Posterior vena cava (tissue), 2 donors: Measurements from ENCODE around the gene TXNDC15. TPM values are rescaled to one million over a fixed set of nuclear protein-coding genes. Genes with fewer than 3 reads are reported as not detected.
"Not testable (repeated sequence)": the region's sequence is repeated elsewhere in the genome, so short reads cannot be mapped to it uniquely, and the experiment has no call there.

Experiments used
- DNase-seq: peaks from one replicate; pipeline ENCODE4 v3.0.0-alpha.2; 2020; ENCODE audit warnings: low spot score
- intact Hi-C, 2 donors: fragments of 100-400 bp; cut with DNase I; formaldehyde crosslinking; loops; one replicate each; pipeline versions ENCODE4 v1.14.1 to v1.14.2; 2022 to 2023
- total RNA-seq, 2 donors: library from RNA; stranded (reverse); fragmentation: NEBNext Ultra II Directional; extraction: Animal tissue kit (Norgen Biotek cat#: 25700); gene quantifications; one replicate each; pipeline ENCODE4 v1.2.1, GENCODE V29; 2021
- donor health status: DM: yes; HTN: yes; CAD: no.
- donor health status: DM: yes; HTN: yes; CAD: no.

Gene TXNDC15
- total RNA-seq, 2 donors from 2014 or later = 76.7 to 103 TPM

DNA sequence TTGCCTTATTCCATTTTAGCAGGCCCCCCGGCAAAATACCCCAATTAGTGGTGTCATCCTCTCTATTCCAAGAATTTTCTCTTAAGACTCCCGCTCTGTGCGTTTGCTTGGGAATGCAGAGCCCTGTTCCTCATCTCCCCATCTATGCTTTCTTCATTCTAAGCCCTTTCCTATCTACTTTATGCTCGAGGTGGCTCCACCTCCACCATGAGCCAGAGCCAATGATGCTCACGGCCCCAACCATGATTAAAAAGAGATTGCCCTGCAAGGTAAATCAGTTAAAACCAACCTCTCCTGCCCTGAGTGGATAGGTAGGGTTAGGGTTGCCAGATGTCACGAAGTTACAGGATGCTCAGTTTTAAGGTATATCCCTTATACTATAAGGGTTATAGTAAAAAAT lies 677 bp upstream of the TXNDC15 start:
- no peak for DNase-seq
- intact Hi-C loops = no loop called here

DNA sequence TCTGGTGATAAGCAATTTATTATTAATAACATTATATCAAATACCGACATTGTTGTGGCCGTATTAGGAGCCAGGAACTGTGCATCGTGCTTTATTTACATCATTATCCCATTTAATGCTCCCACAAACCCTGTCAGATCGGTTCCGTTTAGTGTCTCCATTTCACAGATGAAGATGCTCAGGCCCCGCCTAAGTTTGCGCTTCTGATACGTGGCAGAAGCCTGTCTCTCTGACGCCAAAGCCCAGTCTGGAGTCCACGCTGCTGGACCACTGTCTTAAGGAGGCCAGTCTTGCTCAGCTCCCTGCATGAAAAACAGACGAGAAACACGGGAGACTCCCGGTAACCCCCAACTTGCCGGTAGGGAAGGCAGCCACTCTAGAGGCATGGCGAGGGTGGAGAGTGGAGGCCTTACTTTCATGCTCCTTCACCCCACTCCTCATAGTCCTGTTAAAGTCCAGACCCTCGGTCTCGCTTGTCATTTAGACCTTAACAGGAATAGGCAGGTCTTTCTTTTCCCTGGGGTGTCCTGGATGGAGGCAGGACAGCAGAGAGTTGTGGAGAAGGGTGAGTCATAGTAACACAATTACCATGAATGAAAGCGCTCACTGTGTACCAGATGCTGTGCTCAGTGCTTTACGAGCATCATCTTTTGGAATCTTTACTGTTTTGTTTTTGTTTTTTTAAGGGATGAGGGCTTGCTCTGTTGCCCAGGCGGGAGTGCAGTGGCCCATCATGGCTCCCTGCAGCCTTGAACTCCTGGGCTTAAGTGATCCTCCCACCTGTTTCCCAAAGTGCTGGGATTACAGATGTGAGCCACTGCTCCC lies 872 bp downstream of the TXNDC15 start:
- intact Hi-C loops = no loop called here
- DNase-seq = peak; percentile 88

DNA sequence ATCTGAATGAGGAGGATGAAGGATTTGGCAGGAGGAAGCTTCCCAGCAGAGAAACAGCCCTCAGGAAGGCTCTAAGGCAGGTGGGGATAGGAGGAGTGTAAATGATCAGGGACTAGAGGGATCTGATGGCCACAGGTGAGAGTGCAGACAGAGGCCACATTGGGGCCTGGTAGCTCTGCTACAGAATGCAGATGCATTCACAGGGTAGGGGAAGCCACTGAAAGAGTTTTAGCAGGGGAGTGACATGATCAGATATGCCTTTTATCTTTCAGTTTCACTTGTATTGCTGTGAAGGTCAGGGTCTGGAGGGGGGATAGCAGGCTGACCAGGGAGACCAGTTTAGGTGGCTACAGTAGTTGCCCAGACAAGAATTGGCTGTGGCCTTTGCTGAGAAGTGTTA lies 3.0 kb downstream of the TXNDC15 start:
- intact Hi-C loops = no loop called here
- DNase-seq = no peak

DNA sequence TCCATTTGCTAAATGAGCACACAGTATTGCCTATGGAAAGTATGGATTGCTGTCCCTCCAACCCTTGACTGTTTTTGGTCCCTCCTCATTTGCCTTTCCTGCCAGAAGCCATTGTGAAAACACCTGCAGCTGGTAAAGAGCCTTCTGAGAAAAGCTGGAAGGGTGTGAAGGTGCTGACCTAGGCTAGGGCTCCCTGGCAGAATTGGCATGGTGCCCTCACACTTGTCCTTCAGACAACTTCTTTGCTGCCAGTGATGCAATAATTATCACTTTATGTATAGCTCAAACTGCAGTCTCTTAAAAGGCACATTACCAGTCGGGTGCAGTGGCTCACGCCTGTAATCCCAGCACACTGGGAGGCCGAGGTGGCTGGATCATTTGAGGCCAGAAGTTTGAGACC lies 4.2 kb downstream of the TXNDC15 start:
- DNase-seq = no peak
- intact Hi-C loops = no loop called here

DNA sequence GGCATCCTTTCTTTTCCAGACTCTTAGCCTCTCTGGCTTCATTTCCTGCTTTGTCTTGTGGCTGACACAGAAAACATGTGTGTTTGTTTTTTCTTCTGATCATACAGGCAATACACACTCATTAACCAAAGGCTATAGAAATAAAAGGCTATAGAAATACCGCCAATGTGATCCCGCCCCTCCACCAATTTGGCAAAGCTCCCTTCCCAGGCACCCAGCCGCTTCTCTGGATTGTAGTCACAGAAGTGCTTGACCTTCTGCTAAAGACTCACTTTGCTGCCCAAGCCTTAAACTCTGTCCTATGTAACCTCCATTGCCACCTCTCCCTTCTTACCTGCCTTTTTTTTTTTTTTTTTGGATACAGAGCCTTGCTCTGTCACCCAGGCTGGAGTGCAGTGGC lies 5.3 kb downstream of the TXNDC15 start:
- intact Hi-C loops = no loop called here
- no peak for DNase-seq

DNA sequence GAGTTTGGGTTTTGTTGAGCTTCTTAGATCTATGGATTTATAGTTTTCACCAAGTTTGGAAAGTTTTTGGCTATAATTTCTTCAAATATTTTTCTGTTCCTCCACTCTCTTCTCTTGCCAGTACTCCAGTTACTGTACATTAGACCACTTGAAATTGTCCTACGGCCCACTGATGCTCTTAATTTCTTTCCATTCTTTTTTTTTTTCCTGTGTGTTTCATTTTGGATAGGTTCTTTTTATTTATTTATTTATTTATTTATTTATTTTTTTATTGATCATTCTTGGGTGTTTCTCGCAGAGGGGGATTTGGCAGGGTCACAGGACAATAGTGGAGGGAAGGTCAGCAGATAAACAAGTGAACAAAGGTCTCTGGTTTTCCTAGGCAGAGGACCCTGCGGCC lies 6.8 kb downstream of the TXNDC15 start:
- intact Hi-C loops, DNase-seq: not testable (repeated sequence)

DNA sequence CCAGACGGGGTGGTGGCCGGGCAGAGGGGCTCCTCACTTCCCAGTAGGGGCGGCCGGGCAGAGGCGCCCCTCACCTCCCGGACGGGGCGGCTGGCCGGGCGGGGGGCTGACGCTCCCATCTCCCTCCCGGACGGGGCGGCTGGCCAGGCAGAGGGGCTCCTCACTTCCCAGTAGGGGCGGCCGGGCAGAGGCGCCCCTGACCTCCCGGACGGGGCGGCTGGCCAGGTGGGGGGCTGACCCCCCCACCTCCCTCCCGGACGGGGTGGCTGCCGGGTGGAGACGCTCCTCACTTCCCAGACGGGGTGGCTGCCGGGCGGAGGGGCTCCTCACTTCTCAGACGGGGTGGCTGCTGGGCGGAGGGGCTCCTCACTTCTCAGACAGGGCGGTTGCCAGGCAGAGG lies 7.5 kb downstream of the TXNDC15 start:
- not testable (repeated sequence) for DNase-seq

DNA sequence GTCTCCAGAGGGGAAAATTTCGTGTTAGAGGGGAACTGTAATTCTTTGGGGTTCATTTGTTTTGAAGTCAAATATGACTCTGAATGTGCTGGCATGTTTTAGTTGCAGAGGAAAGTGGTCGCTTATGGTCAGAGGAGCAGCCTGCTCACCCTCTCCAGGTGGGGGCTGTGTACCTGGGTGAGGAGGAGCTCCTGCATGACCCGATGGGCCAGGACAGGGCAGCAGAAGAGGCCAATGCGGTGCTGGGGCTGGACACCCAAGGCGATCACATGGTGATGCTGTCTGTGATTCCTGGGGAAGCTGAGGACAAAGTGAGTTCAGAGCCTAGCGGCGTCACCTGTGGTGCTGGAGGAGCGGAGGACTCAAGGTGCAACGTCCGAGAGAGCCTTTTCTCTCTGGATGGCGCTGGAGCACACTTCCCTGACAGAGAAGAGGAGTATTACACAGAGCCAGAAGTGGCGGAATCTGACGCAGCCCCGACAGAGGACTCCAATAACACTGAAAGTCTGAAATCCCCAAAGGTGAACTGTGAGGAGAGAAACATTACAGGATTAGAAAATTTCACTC lies 13.5 kb downstream of the TXNDC15 start:
- intact Hi-C loops = no loop called here
- no peak for DNase-seq

More for the DNA sequence above, 7.5 kb downstream of the TXNDC15 start:
- intact Hi-C loops = not testable (repeated sequence)

DNA sequence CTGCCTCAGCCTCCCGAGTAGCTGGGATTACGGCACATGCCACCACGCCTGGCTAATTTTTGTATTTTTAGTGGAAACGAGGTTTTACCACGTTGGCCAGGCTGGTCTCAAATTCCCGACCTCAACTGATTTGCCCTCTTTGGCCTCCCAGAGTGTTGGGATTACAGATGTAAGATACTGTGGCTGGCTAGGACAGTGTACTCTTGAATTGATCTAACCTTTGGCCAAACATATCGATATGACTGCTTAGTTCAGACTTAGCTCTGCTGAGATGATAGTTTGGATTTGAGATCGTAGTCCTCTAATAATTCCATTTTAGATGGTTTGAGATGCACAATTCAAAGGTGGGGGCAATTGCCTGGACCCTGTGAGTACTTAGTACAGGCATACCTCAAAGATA lies 15.2 kb downstream of the TXNDC15 start:
- intact Hi-C loops = no loop called here
- DNase-seq = no peak

DNA sequence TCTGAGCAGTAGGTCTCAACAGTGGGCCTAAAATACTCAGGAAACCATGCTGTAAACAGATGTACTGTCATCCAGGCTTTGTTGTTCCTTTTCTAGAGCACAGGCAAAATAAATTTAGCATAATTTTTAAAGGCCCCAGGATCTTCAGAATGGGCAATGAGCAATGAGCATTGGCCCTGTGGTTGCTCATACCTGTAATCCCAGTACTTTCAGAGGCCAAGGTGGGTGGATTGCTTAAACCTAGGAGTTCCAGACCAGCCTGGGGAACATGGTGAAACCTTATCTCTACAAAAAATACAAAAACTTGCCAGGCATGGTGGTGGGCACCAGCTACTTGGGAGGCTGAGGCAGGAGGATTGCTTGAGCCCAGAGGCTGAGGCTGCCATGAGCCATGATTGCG lies 17.3 kb downstream of the TXNDC15 start:
- intact Hi-C loops = no loop called here
- DNase-seq = no peak

DNA sequence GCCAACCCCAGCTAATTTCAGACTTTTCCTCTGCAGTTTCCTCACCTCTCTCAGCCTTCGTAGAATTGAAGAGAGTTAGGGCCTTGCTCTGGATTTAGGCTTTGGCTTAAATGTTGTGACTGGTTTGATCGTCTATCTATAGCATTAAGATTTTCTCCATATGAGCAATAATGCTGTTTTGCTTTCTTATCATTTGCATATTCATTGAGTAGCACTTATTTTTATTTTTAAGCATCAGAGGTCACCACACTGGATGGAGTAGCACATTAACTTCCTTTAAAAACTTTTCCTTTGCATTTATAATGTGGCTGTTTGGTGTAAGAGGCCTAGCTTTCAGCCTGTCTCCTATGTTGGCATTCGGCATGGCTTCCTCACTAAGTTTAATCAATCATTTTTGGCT lies 18.1 kb downstream of the TXNDC15 start:
- no peak for DNase-seq
- intact Hi-C loops = no loop called here

DNA sequence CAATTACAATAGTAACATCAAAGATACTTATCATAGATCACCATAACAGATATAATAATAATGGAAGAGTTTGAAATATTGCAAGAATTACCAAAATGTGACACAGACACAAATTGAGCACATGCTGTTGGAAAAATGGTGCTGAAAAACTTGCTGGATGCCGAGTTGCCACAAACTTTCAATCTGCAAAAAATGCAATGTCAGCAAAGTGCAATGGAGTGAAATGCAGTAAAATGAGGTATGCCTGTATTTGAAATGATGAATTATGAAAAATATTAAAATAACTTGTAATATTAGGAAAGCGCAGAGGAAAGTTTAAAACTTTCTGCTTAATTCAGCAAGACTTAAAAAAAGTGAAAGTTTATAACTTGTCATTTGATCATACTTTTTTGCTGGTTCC lies 18.8 kb downstream of the TXNDC15 start:
- intact Hi-C loops = no loop called here
- no peak for DNase-seq

DNA sequence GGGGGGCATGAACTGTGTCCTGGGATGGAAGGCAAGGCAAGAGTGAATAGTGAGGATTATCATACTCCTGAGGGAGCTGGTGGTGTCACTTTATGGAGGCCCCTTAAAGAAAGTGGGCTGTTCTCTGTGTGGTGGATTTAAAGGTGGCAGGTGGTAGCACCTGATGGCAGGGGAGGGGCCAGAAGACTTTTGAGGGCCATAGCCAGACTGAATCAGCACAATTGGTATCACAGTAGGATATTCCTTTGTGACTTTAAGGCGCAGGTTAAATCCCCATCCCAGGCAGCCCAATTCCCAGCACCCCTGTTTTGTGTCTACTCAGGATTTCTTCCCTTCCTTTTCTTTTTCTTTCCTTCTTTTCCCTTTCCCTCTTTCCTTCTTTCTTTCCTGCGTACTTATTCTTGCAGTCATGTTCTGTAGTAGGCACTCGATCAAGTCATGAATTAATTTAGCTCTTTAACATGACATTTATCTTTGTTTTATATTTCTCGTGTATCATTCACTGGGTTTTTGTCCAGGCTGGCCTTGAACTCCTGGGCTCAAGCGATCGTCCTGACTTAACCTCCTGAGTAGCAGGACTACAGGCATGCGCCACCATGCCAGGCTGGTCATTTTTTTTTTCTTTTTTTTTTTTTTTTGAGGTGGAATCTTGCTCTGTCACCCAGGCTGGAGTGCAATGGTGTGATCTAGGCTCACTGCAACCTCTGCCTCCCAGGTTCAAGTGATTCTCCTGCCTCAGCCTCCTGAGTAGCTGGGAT lies 19.8 kb downstream of the TXNDC15 start:
- intact Hi-C loops = loop anchor here in 1 of 2 donors (2.0 kb wide), 1 partner anchor 63 kb away; no protein-coding TSS in a partner anchor
- DNase-seq = no peak

DNA sequence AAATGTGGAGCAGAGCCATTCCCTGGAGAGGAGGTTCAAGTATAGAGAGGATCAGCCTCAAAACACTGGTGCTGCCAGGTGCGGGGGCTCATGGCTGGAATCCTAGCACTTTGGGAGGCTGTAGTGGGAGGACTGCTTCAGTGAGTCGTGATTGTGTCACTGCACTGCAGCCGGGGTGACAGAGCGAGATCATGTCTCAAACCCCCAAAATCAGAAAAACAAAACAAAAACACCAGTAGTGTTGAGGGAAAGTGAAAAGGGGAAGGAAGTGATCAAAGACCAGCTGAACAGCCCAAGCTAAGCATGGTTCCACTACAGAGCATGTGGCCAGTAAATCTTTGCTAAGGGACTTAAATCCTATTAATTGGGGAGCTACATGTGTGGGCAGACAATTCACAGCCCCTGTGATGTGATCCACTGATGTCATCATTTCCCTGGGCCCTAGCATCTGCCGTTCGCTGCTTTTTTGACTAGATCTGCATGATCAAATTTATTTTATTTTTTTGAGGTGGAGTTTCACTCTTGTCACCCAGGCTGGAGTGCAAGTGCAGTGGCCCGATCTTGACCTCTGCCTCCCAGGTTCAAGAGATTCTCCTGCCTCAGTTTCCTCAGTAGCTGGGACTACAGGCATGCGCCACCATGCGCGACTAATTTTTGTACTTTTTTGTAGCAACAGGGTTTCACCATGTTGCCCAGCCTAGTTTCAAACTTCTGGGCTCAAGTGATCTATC lies 28.1 kb downstream of the TXNDC15 start:
- DNase-seq = peak; percentile 54
- intact Hi-C loops = no loop called here

DNA sequence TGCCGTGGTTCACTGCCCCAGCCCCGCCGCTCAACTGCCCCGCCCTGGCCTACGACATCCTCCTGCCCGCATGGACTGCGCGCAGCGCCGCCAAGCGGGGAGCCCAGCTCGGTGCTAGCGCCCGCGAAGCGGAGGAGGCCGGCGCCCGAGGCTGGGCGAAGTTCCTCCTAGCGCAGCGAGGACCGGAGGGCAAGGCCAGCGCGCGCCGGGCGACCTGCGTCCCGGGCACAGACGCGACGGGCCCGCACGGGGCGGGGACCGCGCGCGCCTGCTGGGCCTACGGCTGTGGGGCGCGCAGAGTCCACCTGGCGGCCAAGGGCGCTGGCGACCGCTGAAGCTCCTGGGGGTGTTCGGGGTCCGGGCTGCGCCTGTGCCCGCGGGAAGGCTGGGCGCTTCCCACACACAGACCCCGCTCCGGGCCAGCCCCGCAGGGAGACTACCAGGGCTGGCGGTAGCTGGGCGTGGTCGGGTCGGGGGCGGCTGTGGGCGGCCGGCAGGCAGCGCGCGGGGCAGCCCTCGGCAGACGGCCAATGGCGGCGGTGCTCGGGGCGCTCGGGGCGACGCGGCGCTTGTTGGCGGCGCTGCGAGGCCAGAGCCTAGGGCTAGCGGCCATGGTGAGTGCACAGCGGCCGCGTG lies 30.6 kb downstream of the TXNDC15 start, which contains the start of gene PCBD2:
TSS of gene PCBD2 (plus strand) at position 522 of the 636 bp plus-strand sequence. CDS start at position 531, 9 bp downstream.
- intact Hi-C loops = no loop called here
- DNase-seq = peak; percentile 98

DNA sequence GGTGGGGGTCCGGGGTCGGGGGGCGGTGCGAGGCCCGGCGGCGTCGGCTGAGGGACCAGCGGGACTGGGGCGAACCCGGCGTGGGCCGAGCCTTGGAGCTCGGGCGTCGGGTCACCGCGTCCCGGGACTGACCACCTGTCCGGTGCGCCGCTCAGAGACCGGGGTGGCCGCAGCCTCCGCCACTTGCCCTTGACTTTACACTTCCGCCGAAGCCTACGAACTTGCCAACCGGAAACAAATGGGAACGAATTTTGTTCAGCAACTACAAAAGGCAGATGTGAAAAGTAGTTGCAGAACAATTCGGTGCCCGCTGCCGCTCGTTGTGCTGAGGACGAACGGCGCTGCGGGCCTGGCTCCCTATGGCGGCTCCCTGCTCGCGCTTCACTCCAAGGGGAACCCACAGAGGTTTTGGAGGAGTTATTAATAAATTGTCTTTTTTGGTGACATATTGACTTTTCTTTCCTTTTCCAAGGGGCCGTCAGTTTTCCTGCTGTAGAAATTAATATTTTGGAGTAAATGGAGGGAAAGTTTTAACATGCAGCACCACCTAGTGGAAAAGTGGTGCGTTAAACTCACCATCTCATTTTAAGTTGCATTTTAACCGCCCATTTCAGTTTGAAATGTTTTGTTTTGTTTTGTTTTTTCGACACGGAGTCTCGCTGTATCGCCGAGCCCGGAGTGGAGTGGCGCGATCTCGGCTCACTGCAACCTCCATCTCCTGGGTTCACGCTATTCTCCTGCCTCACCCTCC lies 31.2 kb downstream of the TXNDC15 start:
- intact Hi-C loops = no loop called here
- DNase-seq = peak; percentile 40

DNA sequence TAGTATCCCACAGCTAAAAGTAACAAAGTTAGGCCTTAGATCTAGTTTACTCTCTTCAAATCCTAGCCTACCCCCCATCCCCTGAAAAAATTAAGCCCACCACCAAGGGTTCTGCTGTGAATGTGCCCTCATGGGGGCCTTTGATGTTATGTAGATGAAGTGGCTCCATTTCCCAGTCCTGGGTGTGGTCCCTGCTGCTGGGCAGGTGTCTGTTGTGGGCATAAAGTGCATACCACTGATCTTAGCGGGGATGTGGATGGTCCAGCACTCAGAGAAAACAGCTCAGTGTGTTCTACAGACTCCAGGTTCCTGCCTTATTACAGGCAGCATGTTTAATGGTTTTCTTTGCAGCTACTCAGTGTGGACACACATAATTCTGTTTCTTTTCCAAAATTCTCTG lies 32.6 kb downstream of the TXNDC15 start:
- DNase-seq = no peak
- intact Hi-C loops = no loop called here

DNA sequence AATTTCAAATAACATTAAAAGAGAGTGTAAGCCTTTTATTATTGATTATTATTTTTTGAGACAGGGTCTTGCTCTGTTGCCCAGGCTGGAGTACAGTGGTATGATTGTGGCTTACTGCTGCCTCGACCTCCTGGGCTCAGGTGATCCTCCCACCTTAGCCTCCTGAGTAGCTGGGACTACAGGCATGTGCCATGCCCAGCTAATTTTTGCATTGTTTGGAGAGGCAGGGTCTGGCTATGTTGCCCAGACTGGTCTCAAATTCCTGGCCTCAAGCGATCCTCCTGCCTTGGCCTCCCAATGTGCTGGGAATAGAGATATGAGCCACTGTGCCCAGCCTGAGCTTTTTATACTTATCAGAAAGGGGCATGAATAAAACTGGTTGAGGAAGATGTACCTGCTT lies 36.6 kb downstream of the TXNDC15 start:
- intact Hi-C loops = not testable (repeated sequence)

More for the DNA sequence above, 36.6 kb downstream of the TXNDC15 start:
- not testable (repeated sequence) for DNase-seq
